Measurements from ENCODE around the gene LMAN2L.

LMAN2L gene

DNA sequence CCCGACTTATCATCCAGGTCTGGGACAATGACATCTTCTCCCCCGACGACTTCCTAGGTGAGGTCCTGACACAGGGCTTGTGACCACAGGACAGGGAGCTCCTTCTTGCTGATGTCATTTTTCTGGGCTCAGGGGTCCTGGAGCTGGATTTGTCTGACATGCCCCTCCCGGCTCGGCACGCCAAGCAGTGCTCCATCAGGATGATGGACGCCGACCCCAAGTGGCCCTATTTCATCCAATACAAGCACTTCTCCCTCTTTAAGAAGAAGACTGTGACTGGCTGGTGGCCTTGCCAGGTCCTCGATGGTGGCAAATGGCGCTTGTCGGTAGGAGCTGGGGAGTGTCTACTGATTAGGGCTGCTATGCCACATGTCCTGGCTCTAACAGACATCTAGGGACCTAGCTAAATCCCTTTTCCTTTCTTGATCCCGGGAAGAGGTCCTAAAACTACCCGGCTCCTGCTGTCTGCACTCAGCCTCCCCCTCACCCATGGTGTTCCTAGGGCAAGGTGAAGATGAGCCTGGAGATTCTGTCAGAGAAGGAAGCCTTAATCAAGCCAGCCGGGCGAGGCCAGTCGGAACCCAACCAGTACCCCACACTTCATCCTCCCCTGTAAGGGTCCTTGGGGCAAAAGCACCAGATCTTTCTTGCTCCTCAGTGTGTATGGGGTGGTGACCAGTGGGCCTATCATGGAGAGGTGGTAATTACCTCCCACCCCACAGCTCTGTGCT lies 36.7 kb downstream of the LMAN2L start:
- no peak for FAIRE-seq

GRCh38 chr2:96702098-96702785 lies 37.6 kb downstream of the LMAN2L start:
- FAIRE-seq = no peak

GRCh38 chr2:96701636-96702035 lies 38.2 kb downstream of the LMAN2L start:
- no peak for FAIRE-seq

DNA sequence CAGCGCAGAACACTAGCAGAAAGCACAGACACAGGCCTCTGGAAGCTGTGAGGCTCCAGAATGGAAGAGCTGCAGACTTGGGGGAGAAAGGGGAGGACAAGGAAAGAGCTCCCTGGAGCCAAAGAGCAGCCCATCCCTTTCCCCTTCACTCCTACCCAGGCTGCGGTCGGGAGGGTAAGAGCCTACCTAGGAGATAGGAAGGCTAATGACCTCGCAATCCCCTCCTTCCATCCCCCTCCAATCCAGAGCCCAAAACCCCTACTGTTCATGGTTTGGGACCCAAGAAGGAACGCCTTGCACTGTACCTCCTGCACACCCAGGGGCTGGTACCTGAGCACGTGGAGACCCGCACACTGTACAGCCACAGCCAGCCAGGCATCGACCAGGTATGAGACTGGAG lies 39.8 kb downstream of the LMAN2L start:
- no peak for FAIRE-seq

DNA sequence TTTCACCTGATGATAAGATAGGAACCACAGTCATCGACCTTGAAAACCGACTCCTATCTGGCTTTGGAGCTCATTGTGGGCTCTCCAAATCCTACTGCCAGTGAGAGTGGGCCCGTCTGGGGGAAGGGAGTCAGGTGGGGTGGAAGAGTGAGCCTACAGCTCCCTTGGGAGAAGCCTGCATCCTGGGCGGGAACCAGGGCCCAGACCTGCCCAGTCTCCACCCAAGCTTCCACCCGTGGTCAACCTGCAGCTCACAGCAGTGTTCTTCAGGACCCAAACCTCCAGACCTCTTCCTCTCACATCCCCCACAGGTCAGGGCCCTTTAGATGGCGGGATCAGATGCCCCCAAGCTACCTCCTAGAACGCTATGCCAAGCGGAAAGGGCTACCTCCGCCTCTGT lies 40.2 kb downstream of the LMAN2L start:
- FAIRE-seq = no peak

DNA sequence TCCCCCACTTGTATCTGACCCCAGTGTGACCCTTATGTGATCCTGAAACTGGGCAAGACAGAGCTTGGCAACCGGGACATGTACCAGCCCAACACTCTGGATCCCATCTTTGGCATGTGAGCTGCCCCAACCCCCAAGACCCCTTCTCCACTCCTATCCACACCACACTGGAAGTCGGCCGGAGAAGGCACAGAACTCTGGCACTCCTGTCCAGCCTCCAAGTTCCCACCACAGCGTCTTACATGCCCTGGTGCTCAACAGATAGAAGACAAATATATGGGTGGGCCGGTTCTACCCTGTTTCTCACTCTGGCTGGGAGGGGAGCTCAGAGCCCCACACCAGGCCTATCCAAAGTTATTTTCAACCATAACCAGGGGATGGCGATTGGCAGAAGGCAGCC lies 40.8 kb downstream of the LMAN2L start:
- no peak for FAIRE-seq

- FAIRE-seq = no peak
These were observed 41.5 kb downstream of the LMAN2L start for GRCh38 chr2:96698221-96698861.

DNA sequence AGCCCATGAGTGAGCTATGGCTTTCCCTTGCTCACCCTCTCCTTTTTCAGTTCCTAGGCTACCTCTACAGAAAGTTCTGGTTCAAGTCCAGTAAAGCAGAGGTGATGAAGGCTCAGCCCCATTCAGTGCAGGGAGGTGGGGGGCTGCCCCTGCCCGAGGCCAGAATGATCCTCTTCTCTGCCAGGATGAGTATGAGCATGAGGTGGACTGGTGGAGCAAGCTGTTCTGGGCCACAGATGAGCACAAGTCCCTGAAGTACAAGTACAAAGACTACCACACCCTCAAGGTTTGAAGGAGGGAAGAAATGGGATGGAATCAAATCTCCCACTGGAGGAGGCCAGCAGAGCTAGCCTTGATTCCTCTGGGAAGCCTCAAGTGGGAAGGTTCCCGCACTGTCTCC lies 42.4 kb downstream of the LMAN2L start:
- no peak for FAIRE-seq

DNA sequence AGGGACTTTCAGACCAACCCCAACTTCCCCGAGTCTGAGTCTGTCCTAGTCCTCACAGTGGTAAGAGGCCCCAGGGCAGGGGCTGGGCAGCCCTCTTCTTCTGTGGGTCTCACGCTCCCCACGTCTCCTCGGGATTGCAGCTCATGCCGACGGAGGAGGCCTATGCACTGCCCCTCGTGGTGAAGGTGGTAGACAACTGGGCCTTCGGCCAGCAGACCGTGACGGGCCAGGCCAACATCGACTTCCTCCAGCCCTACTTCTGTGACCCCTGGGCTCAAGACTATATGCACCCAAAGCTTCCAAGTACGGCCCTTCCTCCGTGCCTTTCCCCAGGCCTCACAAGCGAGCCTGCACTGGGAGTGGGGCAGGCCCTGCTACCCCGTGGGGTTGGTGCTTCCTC lies 44.3 kb downstream of the LMAN2L start:
- FAIRE-seq = no peak

DNA sequence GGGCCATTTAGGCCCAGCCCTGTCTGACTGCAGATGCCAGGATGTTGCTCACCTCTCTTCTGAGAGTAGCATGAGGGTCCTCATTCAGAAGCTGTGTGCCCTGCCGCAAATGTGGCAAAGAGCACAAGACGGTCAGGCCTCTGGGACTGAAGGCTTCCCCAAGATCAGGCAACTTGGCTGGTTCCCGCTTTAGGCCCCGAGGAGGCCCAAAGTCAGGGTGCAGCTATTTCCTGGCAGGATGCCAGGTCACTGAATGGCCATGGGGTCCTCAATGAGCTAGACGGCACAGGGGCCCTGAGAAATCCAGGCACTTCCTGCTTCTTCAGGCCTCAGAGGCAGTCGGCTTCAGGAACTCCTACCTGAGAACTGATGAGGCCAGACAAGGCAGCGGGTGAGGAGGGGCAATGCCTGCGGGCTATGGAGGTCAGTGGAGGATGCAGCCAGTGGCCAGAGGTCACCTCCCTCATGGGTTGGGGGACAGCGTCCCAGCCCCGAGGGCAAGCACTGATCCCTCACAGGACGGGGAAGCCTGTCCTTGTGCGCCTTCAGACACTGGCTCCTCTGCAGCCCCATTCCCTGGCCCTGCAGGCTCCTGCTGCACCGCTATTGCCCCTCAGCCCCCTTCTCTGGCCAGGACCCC lies 44.9 kb downstream of the LMAN2L start:
- FAIRE-seq = no peak

GRCh38 chr2:96694279-96694678 lies 45.6 kb downstream of the LMAN2L start:
- FAIRE-seq = no peak

DNA sequence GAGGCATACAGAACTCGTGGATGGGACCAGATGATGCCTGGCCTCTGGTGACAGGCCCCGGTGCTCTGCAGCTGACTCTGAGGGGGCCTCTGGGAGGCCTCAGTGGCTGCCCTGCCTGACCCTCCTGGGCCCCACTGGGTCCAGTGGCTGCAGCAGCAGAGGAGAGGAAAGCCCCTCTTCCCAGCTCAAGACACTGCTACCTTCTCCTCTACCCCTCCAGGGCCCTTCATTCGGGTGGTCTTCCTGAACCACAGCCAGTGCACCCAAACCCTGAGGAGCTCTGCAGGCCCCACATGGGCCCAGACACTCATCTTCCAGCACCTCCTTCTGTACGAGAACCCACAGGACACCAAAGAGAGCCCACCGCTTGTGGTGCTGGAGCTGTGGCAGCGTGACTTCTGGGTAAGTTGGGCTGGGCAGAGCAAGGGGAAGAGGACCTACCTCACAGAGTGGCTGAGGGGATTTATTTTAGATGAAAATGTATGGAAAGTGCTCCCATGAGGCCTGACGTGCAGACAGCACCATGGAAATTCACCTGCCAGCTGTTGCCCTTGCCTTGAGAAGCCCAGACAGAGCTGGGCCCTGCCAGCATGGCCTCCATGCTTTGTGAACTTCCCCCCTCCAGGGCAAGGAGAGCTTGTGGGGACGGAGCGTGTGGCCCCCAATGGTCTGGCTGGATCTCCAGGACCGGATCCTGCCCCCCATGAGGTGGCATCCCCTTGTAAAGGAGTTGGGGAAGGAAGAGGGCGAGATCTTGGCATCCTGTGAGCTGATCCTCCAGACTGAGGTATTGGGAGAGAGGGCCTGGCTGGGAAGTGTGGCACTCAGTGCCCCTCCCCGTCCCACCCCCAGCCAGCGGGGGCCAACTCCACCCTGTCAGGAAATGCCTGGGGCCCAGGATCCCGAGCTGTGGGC lies 46.3 kb downstream of the LMAN2L start:
- no peak for FAIRE-seq

DNA sequence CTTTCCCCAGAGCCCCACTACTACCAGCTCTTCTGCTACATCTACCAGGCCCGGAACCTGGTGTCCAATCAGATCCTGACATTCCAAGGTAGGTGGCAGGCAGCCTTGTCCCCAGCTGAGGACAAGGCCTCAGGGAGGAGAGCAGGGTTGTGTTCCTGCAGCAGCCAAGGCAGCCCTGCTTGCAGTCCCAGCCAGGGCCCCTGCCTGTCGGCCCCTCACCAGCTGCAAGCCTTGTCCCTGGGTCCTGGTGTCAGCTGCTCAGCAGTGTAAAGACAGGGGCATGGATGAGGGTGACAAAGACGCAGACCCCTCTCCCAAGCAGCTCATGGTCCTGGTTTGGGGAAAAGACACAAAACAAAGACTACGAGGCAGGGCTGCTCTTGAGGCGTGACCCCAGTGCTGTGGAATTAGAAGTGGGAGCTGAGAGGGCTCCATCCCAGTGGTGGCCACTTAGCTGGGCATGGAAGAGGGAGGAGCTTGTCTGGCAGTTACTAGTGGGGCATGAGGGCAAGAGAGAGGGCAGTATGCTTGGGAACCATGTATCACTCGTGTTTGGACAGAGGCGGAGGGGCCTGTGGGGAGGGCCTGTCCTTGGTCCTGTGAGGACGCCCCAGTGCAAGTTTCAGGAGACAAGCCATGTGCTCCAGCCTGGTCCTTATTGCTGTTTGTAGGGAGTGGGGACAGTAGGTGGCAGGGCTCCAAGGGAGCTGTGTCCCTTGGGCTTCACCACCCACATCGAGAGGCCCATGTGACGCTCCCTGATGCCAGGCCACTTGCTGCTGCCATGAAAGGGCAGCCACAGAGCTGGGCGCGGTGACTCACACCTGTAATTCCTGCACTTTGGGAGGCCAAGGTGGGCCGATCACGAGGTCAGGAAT lies 47.5 kb downstream of the LMAN2L start:
- no peak for FAIRE-seq

- FAIRE-seq = no peak
These were observed 48.7 kb downstream of the LMAN2L start for GRCh38 chr2:96691022-96691612.

DNA sequence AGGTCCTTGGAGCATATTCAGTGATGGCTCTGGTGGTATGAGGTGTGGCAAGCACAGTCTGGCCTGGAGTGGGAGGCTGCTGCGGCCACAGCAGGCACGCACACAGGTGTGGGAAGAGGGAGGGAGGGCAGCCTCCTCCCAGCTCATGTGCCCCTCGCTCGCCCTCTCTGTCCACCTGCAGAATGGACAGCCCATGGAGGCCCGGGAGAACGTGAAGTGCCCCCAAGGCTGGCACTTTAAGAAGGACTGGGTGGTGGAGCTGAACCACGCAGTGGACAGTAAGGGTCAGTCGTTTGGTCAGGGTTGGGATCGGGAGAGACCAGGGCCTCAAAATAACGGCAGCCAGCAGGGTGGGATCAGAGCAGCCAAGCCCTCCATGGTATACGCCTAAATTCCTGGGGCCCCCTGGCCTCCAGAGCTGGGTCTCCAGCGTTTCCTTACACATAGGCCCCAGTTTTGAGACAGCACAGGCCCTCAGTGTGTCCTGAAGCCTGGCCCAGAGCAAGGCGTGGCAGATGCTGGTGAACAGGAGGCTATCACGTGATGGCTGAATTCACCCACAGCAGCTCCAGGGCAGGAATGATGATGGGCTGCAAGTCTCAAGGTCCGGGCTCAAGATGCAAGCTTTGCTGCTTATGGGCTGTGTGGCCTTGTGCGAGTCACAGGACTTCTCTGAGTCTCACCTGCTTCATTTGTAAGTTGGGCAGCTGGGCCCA lies 49.4 kb downstream of the LMAN2L start:
- no peak for FAIRE-seq

- FAIRE-seq = no peak
These were observed 50.4 kb downstream of the LMAN2L start for GRCh38 chr2:96689431-96689991.

DNA sequence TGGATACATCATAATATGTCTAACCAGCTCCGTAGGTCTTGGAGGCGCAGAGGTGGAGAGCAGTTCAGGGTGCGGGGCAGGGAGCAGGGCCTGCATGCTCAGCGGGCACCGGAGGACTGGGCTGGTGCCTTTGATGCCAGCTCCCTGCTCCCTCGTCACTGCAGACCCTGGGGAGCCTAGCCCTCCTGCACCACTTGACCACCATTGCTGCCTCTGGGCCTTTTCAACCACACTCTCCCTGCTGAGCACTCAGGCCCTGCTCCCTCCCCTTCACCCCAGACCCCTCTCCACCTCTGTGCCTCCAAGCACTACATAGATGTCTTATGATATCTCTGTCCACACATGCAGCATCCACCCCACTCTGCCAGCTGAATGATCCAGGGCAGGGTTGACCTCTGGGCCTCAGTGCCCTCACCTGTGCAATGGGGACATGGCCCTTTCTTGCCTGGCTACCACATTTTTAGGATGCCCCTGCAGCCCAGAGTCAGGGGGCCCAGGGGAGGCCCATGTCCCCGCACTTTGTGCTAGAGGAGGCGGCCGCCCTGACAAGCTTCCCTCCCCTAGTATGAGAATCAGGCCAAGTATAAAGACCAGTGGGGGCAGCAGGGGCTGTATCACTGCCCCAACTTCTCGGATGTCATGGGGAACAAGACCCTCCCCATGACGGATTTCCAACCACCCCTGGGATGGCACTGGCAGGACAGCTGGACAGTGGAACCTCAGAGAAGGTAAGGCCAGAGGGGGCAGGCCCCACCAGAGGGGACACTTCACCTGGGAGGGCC lies 51.0 kb downstream of the LMAN2L start:
- FAIRE-seq = no peak

GRCh38 chr2:96687711-96688640 lies 51.9 kb downstream of the LMAN2L start:
- no peak for FAIRE-seq

Measured in TTC549 (cell line).